ENCODE measurements around the gene SCLY.

SCLY gene

DNA sequence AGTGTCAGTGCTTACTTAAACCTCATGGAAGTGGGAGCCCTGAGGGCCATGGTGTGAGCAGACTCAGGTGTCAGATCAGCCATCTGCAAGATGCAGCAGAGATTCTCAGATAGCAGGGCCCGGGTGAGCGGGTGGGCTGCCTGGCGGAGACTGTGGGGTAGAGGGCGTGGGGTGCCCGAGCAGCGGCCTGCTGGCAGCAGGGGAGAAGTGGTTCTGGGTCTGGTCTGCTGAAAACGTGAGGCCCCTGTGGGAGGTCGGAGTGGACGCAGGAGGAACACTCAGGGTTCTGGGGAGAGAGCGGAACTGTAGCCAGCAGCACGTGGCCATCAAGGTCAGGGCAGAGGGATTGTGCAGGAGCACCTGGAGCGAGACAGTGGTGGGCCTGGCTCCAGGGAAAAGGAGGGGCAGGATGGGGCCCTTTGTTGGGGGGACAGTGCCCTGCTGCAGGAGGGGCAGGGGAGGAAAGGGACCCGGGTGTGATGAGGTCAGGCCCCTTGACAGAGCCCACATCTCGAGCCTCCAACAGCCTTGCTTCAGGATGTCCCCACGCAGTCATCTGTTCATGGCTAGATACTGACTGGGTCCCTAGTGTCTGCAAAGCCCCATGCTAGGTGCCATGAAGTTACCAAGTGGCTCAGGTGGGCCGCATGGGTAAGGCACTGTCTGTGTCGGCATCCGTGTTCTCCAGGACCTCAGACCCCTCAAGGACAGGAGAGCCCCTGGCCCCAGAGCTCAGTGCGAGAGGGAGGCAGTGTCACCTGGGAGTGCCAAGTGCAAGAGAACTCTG, 36.6 kb downstream of the SCLY start:
- no peak for DNase-seq (ENCODE audit: low read depth in 2 of 2)

DNA sequence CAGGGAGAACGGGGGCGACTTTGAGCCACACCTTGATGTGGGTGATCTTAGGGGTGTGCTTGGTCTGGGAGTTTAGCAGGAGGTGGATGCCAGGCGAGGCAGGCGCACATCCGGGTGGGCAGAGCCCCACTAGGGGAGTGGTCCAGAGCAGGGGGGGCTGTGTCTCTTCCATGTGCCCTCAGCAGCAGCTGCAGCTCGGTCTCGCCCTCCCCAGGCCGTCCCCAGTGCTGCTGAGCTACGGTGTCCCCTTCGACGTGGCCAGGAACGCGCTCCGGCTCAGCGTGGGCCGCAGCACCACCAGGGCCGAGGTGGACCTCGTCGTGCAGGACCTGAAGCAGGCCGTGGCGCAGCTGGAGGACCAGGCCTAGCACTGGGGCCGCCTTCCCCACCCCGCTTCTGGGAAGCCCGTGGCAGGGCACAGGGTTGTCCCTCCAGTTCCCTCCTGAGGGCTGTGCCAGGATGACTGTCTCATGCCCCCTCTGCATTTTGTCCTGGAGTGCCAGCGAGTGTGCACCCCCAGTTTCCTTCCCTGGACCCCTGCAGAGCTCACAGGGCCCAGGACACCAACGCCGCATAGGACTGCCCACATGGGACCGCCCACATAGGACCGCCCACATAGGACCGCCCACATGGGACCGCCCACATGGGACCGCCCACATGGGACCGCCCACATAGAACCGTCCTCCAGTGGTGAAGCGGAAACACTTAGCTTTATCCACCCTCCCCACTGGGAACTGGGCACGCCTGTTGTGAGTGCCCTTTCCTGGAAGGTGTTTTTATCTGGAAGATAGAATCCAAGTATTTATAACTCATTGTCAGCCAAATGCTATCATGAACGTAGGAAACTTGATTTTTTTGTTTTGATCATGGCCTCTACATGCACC, 37.4 kb downstream of the SCLY start:
- no peak for DNase-seq (ENCODE audit: low read depth in 2 of 2)

DNA sequence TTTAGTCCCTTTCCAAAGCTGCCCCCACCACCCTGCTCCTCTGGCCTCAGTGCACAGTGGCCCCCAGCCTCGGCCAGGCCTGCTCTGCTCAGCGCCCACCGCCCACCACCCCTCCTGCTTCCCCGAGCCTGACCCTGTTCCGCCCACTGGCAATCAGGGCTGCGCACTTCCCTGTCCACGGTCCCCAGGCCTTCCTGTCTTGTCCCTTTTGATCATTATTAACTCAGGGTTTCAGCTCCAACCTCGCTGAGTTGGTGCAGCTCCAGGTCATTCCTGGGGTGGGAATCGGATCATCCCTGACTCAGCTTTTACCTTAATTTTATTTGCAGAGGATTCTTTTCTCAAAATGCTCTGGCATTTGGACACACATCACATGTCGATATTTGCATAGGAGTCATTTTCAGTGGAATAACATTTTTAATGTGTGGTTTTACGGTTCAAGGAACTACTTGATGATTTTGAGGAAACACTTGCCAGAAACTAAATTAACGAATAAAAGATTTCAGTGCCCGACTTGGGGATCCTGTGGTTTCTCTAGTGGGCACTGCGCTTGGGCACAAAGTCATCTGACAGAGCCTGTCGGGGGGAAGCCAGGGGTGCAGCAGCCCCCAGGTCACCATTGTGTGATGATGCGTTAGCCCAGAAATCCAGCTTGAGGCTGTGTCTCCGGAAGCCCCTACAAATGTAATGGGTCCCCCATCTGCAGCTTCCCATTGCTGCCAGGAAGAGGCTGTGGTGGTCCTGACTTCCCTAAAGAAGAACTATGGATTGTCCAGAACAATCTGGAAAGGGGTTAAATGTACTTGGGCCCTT, 38.3 kb downstream of the SCLY start:
- no peak for DNase-seq (ENCODE audit: low read depth in 2 of 2)

DNA sequence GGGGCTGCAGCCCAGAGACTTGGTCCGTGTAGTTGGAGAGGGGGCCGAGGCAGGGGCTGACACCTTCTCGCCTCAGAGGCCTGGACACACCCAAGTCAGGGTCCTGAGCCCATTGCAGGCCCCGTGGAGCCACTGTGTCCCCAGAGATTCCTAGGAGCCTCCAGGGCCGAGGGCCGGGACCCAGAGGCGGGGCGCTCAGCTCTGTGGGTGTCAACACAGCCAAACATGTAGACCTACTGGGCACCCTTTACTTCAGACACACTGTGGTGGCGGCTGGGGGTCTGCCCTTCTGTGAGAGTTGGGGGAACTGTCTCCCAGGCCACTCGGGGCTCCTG, 38.9 kb downstream of the SCLY start:
- DNase-seq (ENCODE audit: low read depth in 2 of 2): no peak

DNA sequence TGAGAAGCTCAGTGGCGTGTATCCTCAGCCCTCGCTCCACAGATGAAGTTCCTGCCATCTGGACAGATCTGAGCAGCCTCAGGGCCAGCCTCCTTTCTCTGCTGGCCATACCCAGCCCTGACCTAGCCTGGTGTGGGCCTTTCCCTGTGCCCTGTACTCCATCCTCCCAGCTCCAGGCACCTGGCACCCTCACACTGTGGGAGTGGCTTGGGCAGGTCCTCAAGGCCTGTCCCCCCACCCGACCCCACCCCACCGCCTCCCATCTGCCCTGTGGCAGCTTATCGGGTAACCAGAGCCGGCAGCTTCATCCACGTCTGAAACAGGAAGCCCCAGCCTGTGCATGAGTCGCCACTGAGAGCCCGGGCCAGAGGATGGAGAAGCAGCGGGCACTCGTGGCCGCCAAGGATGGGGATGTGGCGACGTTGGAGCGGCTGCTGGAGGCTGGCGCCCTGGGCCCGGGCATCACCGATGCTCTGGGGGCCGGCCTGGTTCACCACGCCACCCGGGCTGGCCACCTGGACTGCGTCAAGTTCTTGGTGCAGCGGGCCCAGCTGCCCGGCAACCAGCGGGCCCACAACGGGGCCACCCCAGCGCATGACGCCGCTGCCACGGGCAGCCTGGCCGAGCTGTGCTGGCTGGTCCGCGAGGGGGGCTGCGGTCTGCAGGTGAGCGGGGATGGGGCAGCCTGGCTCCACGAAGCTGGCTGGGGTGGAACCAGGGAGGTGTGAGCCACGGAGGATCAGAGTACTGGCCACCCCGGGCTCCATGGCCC, 39.4 kb downstream of the SCLY start, which contains the start of gene ESPNL:
Gene ESPNL (plus strand): TSS at position 292 of the 772 bp plus-strand sequence. CDS start 80 bp downstream, at position 372.
- no peak for DNase-seq (ENCODE audit: low read depth in 2 of 2)

DNA sequence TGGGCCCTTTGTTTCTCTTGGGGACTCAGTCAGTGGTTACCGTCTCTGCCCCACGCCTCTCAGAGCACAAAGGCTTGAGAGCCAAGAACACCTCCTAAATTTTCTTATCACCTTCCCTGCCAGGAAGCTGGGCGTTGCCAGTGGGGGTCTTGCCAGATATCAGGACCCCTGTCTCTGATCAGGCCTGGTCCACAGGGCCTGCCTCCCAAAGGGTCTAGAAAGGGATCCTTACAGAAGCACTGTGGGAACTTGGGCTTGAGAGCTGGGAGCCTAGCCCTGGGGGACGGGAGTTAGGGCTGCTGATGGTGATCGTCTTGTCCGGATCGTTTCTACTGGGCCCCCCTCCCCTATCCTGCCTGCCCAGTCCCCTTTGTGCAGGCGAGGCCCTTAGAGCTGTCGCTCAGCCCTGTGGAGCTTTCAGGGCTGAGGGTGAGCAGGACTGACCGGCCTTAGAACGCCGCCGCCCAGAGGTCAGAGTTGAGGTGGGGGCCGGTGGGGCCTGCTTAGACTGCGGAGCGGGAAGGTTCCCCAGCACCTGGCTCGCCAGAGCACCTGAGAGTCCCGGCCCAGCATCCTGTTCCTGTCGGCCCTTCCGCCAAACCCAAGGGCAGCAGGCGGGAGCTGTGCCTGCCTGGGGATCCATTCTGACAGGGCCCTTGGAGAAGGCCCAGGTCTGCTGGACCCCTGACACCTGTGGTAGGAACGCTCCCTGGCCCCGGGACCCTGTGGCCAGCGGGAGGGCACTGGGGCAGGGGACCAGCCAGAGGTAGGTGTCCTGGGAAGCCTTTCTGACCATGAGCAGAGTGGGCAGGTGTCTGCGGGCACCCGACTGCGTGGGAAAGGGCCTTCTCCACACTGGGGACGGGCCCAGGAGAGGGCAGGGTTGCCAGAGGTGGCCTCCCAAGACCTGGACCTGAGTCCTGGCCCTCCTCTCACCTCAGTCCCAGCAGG, 40.3 kb downstream of the SCLY start:
- DNase-seq (ENCODE audit: low read depth in 2 of 2): no peak

DNA sequence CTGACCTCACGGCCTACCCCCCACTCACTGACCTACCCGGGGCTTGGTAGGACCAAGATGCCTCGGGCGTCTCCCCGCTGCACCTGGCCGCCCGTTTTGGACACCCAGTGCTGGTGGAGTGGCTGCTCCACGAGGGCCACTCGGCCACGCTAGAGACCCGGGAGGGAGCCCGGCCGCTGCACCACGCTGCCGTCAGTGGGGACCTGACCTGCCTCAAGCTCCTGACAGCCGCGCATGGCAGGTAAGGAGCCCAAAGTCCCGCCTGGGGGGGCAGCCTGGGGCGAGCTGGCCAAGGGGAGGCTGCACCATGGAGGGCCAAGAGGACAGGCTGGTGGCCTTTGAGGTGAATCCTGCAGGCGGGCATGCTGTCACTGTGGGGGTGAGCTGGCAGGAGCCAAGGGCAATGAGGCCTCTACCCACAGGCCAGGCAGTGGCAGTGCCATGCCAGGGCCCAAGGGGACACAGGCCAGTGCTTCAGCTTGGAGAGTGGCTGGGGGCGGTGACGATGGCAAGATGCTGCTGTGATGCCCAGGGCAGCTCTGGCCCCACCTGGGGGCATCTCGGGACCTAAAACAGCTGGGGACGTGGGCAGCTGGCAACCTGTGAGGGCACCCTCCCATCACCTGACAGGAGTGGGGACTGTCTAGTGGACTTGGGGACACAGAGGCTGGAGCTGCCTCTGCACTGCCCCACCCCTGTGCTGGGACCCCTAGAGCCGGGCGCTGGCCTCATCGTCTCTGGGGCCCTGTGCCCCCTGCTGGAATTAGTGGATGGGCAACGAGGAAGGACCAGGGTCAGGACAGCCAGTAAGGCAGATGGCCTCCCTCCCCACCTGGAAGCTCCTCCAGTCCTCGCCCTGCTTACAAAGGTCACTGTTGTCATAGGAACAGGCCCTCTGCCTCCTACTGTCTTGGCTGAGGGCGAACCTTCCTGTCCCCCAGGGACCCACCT, 41.4 kb downstream of the SCLY start:
- DNase-seq (ENCODE audit: low read depth in 2 of 2): no peak

DNA sequence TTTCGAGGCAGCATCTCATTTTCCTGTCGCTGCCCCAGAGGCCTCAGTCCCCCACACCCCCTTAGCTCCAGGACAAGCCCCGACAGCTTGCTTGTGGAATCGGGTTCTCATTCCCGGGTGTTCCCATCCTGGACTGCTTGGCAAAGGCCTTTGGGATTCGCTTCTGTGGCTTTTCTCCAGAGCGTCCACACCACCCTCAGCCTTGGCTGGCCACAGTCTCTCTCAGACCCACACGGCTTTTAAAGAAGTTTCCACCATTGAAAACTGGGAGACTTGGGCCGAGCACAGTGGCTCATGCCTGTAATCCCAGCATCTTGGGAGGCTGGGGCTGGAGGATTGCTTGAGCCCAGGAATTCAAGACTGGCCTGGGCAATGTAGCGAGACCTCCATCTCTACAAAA, 42.1 kb downstream of the SCLY start:
- DNase-seq (ENCODE audit: low read depth in 2 of 2): no peak

DNA sequence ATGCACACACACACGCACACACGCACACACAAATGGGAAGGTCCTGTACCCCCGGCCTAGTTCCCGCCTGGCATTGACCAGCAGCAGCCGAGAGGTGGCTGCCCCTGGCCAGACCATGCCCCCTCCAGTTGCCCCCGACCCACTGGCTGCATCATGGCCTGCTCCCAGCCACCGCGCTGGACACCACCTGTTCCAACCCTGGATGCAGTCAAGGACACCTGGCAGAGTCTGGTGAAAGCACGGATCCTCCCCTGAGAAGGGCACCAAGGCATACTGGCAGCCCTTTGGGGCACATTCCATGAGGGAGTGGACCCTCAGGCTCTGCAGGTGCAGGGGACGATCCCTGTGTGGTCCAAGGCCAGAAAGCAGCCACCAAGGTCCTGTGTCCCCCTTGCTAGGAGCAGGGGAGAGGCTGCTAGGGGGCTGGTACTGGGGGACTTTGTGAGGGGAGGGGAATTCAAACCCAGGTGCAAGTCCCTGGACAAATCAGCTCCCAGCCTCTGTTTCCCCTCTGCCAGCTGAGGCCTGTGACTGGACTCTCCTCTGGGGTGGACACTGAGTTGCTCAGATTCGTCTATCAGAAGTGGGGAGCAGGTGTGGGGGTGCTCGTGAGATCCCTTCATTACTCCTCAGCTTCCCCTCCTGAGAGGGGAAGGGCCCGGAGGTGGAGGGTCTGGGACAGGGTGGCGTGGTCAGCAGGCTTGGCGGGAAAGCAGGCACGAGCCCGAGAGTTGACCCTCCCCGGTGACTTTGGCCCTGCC, 42.8 kb downstream of the SCLY start:
- DNase-seq (ENCODE audit: low read depth in 2 of 2): no peak

DNA sequence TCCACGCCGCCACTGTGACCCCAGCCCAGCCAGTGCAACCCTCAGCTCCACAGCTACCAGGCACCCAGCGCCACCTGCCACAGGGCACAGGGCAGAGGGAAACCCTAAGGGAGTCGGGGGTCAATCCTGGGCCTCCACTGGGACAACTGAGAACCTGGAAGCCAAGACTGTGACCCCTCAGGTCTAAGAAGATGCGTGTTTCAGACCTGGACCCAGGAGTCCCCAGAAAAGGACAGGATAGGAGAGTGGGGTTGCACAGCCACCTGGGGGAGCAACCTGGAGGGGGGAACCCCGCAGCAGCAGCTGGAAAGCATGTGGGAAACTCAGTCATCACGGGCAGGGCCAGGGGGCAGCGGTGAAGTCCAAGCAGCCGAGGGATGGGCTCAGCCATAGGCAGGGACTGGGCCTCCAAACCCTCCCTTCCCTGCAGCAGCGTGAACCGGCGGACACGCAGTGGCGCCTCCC, 43.5 kb downstream of the SCLY start:
- DNase-seq (ENCODE audit: low read depth in 2 of 2): no peak

DNA sequence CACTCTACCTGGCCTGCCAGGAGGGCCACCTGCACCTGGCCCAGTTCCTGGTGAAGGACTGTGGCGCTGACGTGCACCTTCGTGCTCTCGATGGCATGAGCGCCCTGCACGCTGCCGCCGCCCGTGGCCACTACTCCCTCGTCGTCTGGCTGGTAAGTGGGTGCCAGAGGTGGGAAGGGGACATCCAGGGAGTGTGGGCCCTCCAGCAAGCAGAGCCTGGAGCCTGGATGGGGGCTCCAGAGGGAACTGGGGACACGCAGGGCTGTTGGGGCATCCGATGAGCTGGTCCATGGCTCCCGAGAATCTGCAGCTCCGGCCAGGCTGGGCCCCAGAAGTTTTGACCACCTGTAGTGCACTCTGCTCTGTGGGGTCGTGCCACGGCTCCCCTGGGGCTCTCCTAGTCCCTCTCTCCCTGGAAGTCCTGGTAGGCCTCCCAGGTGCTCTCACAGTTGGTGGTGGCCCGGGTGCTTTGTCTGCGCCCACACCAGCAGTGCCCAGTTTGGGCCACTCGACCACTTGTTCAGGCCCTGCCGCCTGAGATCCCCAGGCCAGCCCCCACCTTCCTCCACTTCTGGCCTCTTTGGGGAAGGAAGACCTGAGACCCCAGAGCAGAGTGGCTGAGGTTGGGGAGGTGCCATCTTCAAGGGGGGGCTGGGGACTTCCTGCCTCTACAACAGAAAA, 44.0 kb downstream of the SCLY start:
- DNase-seq (ENCODE audit: low read depth in 2 of 2): no peak

DNA sequence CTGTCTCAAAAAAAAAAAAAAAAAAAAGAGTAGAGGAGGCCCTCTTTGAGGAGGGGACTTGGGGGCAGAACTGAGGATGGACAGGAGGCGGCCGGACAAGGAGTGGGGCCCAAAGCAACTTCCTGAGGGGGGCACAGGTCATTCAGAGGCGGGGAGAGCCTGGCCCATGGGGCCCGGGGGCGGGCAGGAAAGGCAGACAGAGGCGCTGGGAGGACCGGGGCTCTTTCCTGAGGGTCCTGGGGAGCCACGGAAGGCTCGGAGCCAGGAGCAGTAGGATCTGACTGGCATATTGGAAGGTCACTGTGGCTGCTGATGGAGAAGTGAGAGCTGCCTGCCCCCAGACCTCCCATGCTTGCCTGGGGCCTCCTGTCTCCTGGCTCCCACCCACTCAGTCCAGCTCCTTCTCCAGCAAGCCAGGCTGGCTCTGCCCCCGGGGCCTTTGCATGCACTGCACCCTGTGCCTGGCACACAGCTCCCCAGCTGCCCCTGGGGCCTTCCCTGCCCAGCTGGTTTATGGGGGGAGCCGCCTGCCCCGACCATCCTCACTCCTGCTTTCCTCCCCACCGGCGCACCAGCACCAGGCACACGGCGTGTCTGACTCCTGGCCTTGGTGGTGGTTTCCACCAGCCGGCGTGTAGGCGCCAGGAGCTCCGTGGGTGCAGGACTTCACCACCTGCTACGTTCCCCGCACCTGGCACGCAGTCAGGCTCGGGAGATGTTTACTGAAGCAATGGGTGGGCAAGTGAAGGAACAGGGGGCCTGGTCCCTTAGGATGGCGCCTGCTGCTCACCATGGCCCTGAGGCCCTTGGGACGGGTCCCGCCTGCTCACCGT, 44.9 kb downstream of the SCLY start:
- no peak for DNase-seq (ENCODE audit: low read depth in 2 of 2)

DNA sequence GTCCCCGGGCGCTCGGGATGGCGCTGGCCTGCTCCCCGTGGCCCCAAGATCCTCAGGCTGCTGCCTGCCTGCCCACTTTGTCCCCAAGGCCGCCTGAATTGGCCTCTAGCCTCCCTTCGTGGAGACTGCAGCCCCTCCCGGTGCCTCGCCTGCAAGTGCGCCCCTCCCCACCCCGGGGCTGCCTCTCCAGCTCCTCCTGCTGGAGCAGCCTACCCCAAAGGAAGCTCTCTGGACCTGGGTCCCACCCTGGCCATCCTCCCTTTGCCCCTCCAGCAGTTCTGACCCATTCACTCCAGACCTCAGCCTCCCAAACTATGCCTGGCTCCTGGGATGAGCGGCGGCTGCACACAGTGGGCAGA, 45.5 kb downstream of the SCLY start:
- DNase-seq (ENCODE audit: low read depth in 2 of 2): no peak

DNA sequence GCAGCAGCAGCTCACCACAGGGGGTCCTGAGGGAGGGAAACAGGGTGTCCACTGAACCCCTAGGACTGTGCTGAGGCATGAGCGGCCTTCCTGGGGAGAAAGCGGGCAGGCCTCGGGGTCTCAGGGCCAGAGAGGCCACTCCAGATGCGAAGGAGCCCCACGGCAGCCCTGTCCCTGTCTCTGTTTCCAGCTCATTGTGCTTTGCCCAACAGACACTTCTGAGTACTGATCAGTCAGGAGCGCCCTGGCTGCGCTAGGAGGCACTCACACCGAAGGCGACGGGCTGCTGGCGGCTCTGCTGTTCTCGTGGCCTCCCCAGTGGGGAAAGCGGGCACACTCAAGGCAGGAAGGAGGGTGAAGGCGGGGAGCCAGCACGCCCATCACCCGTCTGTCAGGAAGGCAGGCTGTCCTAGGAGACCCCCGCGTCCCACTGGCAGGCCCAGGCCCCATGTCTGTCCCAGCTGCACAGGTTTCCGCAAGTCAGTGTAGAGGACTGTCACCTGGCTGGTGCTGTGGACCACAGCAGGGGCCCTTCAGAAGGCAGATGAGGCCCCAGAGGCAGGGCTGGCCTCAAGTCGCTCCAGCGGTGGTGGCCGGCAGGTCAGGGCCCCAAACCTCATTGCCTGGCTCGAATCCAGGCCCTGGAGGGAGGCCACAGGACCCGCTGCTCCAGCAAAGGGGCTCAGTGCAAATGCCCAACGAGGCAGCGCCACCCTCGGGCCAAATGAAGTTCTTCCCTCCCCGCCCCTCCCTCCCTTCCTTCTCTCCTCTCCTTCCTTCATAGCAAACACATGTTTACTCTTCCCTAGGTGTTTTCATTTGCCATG, 46.1 kb downstream of the SCLY start:
- DNase-seq (ENCODE audit: low read depth in 2 of 2): no peak

DNA sequence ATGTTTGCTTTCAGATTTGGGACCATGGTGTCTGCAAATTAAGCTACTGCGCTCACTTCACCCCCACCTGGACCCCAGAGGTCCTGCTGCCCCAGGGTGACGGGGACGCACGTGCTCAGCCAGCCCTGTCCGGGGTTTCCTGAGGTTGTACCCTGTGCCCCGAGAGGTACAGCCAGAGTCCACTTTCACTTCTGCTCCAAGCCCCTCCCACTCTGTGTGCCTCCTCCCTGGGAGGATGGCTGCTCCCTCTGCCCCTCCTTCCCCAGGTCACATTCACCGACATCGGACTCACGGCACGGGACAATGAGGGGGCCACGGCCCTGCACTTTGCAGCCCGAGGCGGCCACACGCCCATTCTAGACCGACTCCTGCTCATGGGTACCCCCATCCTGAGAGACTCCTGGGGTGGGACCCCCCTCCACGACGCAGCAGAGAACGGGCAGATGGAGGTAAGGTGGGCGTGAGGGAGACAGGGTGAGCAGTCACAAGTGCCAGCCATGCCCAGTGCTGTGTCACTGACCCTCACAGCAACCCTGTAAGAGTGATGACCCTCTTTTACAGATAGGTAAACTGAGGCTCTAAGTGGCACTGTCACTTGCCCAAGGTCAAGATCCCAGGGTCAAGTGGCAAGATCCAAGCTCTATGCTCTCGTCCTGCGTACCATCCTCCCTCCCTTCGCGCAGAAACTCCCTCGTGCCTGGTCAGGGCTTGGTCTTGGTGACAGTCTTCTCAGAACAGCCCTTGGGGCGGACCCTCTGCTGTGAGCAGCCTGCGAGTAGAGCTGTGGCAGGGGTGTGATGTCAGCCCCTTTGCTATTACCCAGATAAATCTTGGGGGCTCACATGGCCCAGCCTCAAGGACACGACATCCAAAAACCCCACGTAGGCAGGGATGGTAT, 47.0 kb downstream of the SCLY start:
- no peak for DNase-seq (ENCODE audit: low read depth in 2 of 2)
